Globus pallidus (tissue), 1 donor: ENCODE measurements around the gene OR7A10.
"Not testable (repeated sequence)": the region's sequence is repeated elsewhere in the genome, so short reads cannot be mapped to it uniquely, and the experiment has no call there.

Source experiments
- DNase-seq: peaks from one replicate; pipeline ENCODE4 v3.0.0-alpha.2; 2015; ENCODE audit warnings: low spot score

Gene OR7A10

GRCh38 chr19:14795078-14795721 is 53.5 kb downstream of the OR7A10 start:
- no peak for DNase-seq

- not testable (repeated sequence) for DNase-seq
Measured at GRCh38 chr19:14792250-14792649, 56.5 kb downstream of the OR7A10 start.
